GM23248 (cell line): ENCODE measurements around the gene TFPI. TPM values are rescaled to one million over a fixed set of nuclear protein-coding genes. Genes with fewer than 3 reads are reported as not detected.

ENCODE experiments used
- DNase-seq: peaks from one replicate; pipeline ENCODE4 v3.0.0-alpha.2; 2015
- H2AFZ ChIP-seq: fragments of 200-600 bp; sonication (generic); 2 replicates; pipeline ENCODE4 v1.6.1; 2016; ENCODE audit warnings: antibody characterized with exemption
- H3F3A ChIP-seq: fragments of 200-600 bp; sonication (generic); 2 replicates; pipeline ENCODE4 v1.6.1; 2016; ENCODE audit warnings: mild to moderate bottlenecking, antibody characterized with exemption, mixed run types; ENCODE audit not compliant: insufficient read depth
- H3K27ac ChIP-seq: fragments of 200-600 bp; sonication (generic); 2 replicates; pipeline ENCODE4 v1.5.1; 2016; ENCODE audit warnings: mild to moderate bottlenecking
- H3K27me3 ChIP-seq: fragments of 200-600 bp; sonication (generic); replicated peaks from 2 replicates; pipeline ENCODE4 v1.6.1; 2016; ENCODE audit warnings: mild to moderate bottlenecking; ENCODE audit not compliant: insufficient read depth
- H3K36me3 ChIP-seq: fragments of 200-600 bp; sonication (generic); 2 replicates; pipeline ENCODE4 v1.6.1; 2016; ENCODE audit warnings: low read depth, mild to moderate bottlenecking
- H3K4me1 ChIP-seq: fragments of 200-600 bp; sonication (generic); 2 replicates; pipeline ENCODE4 v1.6.1; 2016; ENCODE audit warnings: mild to moderate bottlenecking; ENCODE audit not compliant: insufficient read depth
- H3K4me2 ChIP-seq: fragments of 200-600 bp; sonication (generic); one replicate; pipeline ENCODE4 v1.6.1; 2016; ENCODE audit warnings: mild to moderate bottlenecking; ENCODE audit not compliant: unreplicated experiment
- H3K4me3 ChIP-seq: fragments of 200-600 bp; sonication (generic); 2 replicates; pipeline ENCODE4 v1.5.1; 2016; ENCODE audit warnings: mild to moderate bottlenecking
- H3K79me2 ChIP-seq: fragments of 200-600 bp; sonication (generic); 2 replicates; pipeline ENCODE4 v1.6.1; 2016; ENCODE audit warnings: mild to moderate bottlenecking; ENCODE audit not compliant: insufficient read depth
- H3K9ac ChIP-seq: fragments of 200-600 bp; sonication (generic); 2 replicates; pipeline ENCODE4 v1.6.1; 2016; ENCODE audit warnings: mild to moderate bottlenecking
- H3K9me2 ChIP-seq: fragments of 200-600 bp; sonication (generic); 2 replicates; pipeline ENCODE4 v1.6.1; 2016; ENCODE audit warnings: mixed run types, mild to moderate bottlenecking, moderate library complexity; ENCODE audit not compliant: insufficient read depth
- H3K9me3 ChIP-seq: fragments of 200-600 bp; sonication (generic); one replicate; pipeline ENCODE4 v1.6.1; 2017; ENCODE audit warnings: low read depth
- H4K20me1 ChIP-seq: fragments of 200-600 bp; sonication (generic); 2 replicates; pipeline ENCODE4 v1.6.0; 2016; ENCODE audit not compliant: insufficient read depth
- EZH2 ChIP-seq: fragments of 200-600 bp; sonication (generic); IDR thresholded peaks from 2 replicates; pipeline ENCODE4 v1.6.1; 2018; ENCODE audit warnings: antibody characterized with exemption, mild to moderate bottlenecking; ENCODE audit not compliant: insufficient read depth, poor library complexity, severe bottlenecking
- EZH2phosphoT487 ChIP-seq: fragments of 200-600 bp; sonication (generic); IDR thresholded peaks from 2 replicates; pipeline ENCODE4 v1.6.1; 2018; ENCODE audit warnings: antibody characterized with exemption, moderate library complexity, mild to moderate bottlenecking, low read depth; ENCODE audit not compliant: insufficient read depth
- WGBS, 2 experiments: methylation state at CpG; one replicate each; pipeline ENCODE4 v1.1.6; 2015 to 2017; ENCODE audit warnings: low lambda C conversion rate in 2 of 2, low coverage in 1 of 2; ENCODE audit errors: missing lambda C conversion rate in 2 of 2; 5-methylcytosine and 5-hydroxymethylcytosine counted together
- in situ Hi-C: fragments of 300-500 bp; cut with MboI; formaldehyde crosslinking; loops from 2 replicates; pipeline ENCODE4 v1.15.0; 2020
- polyA plus RNA-seq: library from polyadenylated mRNA; unstranded; fragments of >200 nt; fragmentation: Nextera tagmentation; extraction: Ambion mirVana; gene quantifications from 2 replicates; pipeline ENCODE4 v1.2.1, GENCODE V29; 2016
- total RNA-seq: library from RNA; depleted of rRNA; stranded (reverse); fragments of >200 nt; shearing (Covaris generic); gene quantifications from 2 replicates; pipeline ENCODE4 v1.2.3, GENCODE V29; 2014

The TFPI gene
- total and polyA plus RNA-seq, 2 experiments from 2014 or later: 48.7 to 64.4 TPM

- H3K4me1 ChIP-seq: peaks cover 20% of the 10 kb centered on the region
- TF ChIP-seq EZH2phosphoT487 (no peak), EZH2 (no peak)
- H2AFZ ChIP-seq: no peak overlapping the region; the same call in 1 of the 2 replicates
- no peak overlapping the region for H3K4me3 ChIP-seq
- peak overlapping the region; percentile 46 for H3K4me2 ChIP-seq
- H3K36me3 ChIP-seq: no peaks in the 10 kb centered on the region
- no peak for DNase-seq
- no peaks in the 10 kb centered on the region; the same call in 1 of the 2 replicates for H3K79me2 ChIP-seq
- peak overlapping the region; percentile 62 for H3K27ac ChIP-seq
- no peaks in the 10 kb centered on the region for H3F3A ChIP-seq
- no peaks in the 10 kb centered on the region; the same call in 1 of the 2 replicates for H3K9me2 ChIP-seq
- peak overlapping the region; percentile 39 for H3K9ac ChIP-seq
- H3K27me3 ChIP-seq: no peaks in the 10 kb centered on the region
- H3K9me3 ChIP-seq: no peaks in the 10 kb centered on the region
- no peaks in the 10 kb centered on the region for H4K20me1 ChIP-seq
- in situ Hi-C loops: no loop called here
Observed at GRCh38 chr2:187526792-187527191, 27.4 kb downstream of the TFPI start.

GRCh38 chr2:187525163-187525900, 28.9 kb downstream of the TFPI start:
- Histone ChIP-seq H3K27me3 (no peaks in the 10 kb centered on the region), H3K4me3 (no peak overlapping the region), H3K9ac (no peak overlapping the region), H3K79me2 (no peaks in the 10 kb centered on the region), H3F3A (no peaks in the 10 kb centered on the region), H3K9me3 (no peaks in the 10 kb centered on the region), H3K9me2 (no peaks in the 10 kb centered on the region; the same call in 1 of the 2 replicates), H3K4me1 (peaks cover 20% of the 10 kb centered on the region), H3K36me3 (no peaks in the 10 kb centered on the region), H2AFZ (no peak overlapping the region), H3K4me2 (no peak overlapping the region), H3K27ac (no peak overlapping the region), H4K20me1 (no peaks in the 10 kb centered on the region)
- TF ChIP-seq EZH2 (no peak), EZH2phosphoT487 (no peak)
- WGBS, 2 experiments: 100% methylated on average over 1 of the region's 1 CpG
- in situ Hi-C loops: no loop called here
- DNase-seq: no peak

- H3K4me3 ChIP-seq: no peak overlapping the region
- no peak overlapping the region for H3K27ac ChIP-seq
- no peaks in the 10 kb centered on the region for H3K9me3 ChIP-seq
- no peak overlapping the region for H3K9ac ChIP-seq
- H3K79me2 ChIP-seq: no peaks in the 10 kb centered on the region
- no peak overlapping the region for H2AFZ ChIP-seq
- H3K9me2 ChIP-seq: no peaks in the 10 kb centered on the region; the same call in 1 of the 2 replicates
- H3K4me2 ChIP-seq: peak overlapping the region; percentile 2
- TF ChIP-seq EZH2 (no peak), EZH2phosphoT487 (no peak)
- H3K4me1 ChIP-seq: peaks cover 20% of the 10 kb centered on the region
- in situ Hi-C loops: no loop called here
- no peaks in the 10 kb centered on the region for H3K27me3 ChIP-seq
- no peaks in the 10 kb centered on the region for H3F3A ChIP-seq
- DNase-seq: no peak
- no peaks in the 10 kb centered on the region for H4K20me1 ChIP-seq
- H3K36me3 ChIP-seq: peaks cover 6% of the 10 kb centered on the region
Observed at GRCh38 chr2:187523325-187523724, 30.9 kb downstream of the TFPI start.

GRCh38 chr2:187520121-187520624, 34.1 kb downstream of the TFPI start:
- Histone ChIP-seq H4K20me1 (no peaks in the 10 kb centered on the region), H2AFZ (no peak overlapping the region), H3K27me3 (no peaks in the 10 kb centered on the region), H3K27ac (no peak overlapping the region), H3K9me2 (no peaks in the 10 kb centered on the region), H3K4me3 (no peak overlapping the region), H3K36me3 (peaks cover 6% of the 10 kb centered on the region), H3F3A (no peaks in the 10 kb centered on the region), H3K9ac (no peak overlapping the region), H3K9me3 (no peaks in the 10 kb centered on the region), H3K79me2 (no peaks in the 10 kb centered on the region), H3K4me2 (no peak overlapping the region), H3K4me1 (0 out of 2 replicates have a peak, but pooled peaks cover 8% of the 10 kb centered on the region)
- TF ChIP-seq EZH2: no peak
- no peak for TF ChIP-seq EZH2phosphoT487
- WGBS, 2 experiments: 91 to 95% methylated on average over 7 of the region's 7 CpGs
- no peak for DNase-seq
- in situ Hi-C loops: no loop called here
